K562 (cell line): ENCODE results near the gene IFTAP.

Source experiments
- CTBP1 ChIP-seq: fragments of 450-650 bp; IDR thresholded peaks from 2 replicates; pipeline ENCODE4 v1.6.1; 2016; ENCODE audit warnings: borderline replicate concordance
- EZH2 ChIP-seq: IDR thresholded peaks from 2 replicates; pipeline ENCODE4 v1.6.1; 2012; ENCODE audit warnings: low read depth, mild to moderate bottlenecking, inconsistent platforms, low read length, borderline replicate concordance
- HMG20A ChIP-seq: fragments of 450-650 bp; formaldehyde crosslinking; conservative IDR thresholded peaks from 2 replicates; pipeline ENCODE4 v1.4.0; 2020; ENCODE audit warnings: mild to moderate bottlenecking, mixed read lengths
- MYBL2 ChIP-seq, 2 experiments: fragments of 450-650 bp in 1 of 2; sonication (generic) in 1 of 2; formaldehyde crosslinking in 1 of 2; IDR thresholded peaks; 2 replicates each; pipeline versions ENCODE4 v1.6.1 to v1.8.1; 2017 to 2022; ENCODE audit warnings: borderline replicate concordance in 1 of 2, inconsistent platforms in 1 of 2, low read depth in 1 of 2, mild to moderate bottlenecking in 1 of 2, missing genetic modification reagents in 1 of 2, moderate library complexity in 1 of 2
- PCBP1 ChIP-seq: fragments of 200-400 bp; formaldehyde crosslinking; IDR thresholded peaks from 2 replicates; pipeline ENCODE4 v1.6.1; 2018; ENCODE audit warnings: mild to moderate bottlenecking, low read depth, low read length; ENCODE audit not compliant: poor library complexity, severe bottlenecking
- POLR2A ChIP-seq: fragments of 450-650 bp; conservative IDR thresholded peaks from 2 replicates; pipeline ENCODE4 v1.6.1; 2016
- SRF ChIP-seq, 2 experiments: fragments of 250-450, 450-650 bp in 1 of 2; sonication (Bioruptor Pico) in 1 of 2; sonication (generic) in 1 of 2; formaldehyde crosslinking; IDR thresholded peaks; 2 replicates each; pipeline versions ENCODE4 v1.5.0 to v1.5.1; 2020 to 2022; ENCODE audit warnings: mild to moderate bottlenecking in 1 of 2, missing genetic modification reagents in 1 of 2
- SRSF3 ChIP-seq: fragments of 200-400 bp; formaldehyde crosslinking; IDR thresholded peaks from 2 replicates; pipeline ENCODE4 v1.6.1; 2016; ENCODE audit warnings: mild to moderate bottlenecking, low read length, moderate library complexity; ENCODE audit not compliant: insufficient read depth
- TAL1 ChIP-seq: fragments of 450-650 bp; IDR thresholded peaks from 2 replicates; pipeline ENCODE4 v1.6.1; 2016; ENCODE audit warnings: mild to moderate bottlenecking
- TF ChIP-seq, protein P1 (sequence below): fragments of 450-650 bp; formaldehyde crosslinking; IDR thresholded peaks from 2 replicates; pipeline ENCODE4 v1.4.0; 2020; ENCODE audit warnings: mild to moderate bottlenecking, moderate library complexity
- TF ChIP-seq, protein P2 (sequence below): sonication (generic); formaldehyde crosslinking; IDR thresholded peaks from 2 replicates; pipeline ENCODE4 v1.8.0; 2022; ENCODE audit warnings: mild to moderate bottlenecking, missing genetic modification reagents, borderline replicate concordance
- TF ChIP-seq, protein P3 (sequence below): fragments of 150-350 bp; IDR thresholded peaks from 2 replicates; pipeline ENCODE4 v1.6.1; 2014; ENCODE audit warnings: low read depth, mild to moderate bottlenecking, low read length, borderline replicate concordance

DNA sequence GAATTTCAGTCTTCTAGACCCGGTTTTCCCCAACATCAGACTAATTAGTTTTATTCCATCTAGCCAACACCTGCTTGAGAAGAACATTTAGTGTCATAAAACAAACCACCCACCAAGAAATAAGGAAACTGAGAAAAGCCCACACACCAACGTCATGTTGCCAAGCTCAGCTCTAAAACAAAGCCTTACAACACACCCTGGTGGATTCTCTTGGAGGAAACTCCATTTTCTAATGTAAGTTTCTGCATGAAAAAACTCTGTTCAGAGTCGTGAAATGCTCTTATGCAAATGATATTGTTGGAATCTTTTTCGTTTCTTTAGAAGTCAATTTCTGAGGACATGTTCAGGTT is 108.7 kb downstream of the IFTAP start:
- TF ChIP-seq SRF (CRISPR knock-in tag; IDR thresholded peaks at IDR 0.05), result no peak
- no peak for TF ChIP-seq TAL1
- TF ChIP-seq EZH2, result no peak
- TF ChIP-seq MYBL2 (IDR thresholded peaks at IDR 0.05; ENCODE audit: low read depth), result no peak
- no peak for TF ChIP-seq MYBL2 (CRISPR knock-in tag; IDR thresholded peaks at IDR 0.05; ENCODE audit: borderline replicate concordance)
- TF ChIP-seq, protein P1, sequence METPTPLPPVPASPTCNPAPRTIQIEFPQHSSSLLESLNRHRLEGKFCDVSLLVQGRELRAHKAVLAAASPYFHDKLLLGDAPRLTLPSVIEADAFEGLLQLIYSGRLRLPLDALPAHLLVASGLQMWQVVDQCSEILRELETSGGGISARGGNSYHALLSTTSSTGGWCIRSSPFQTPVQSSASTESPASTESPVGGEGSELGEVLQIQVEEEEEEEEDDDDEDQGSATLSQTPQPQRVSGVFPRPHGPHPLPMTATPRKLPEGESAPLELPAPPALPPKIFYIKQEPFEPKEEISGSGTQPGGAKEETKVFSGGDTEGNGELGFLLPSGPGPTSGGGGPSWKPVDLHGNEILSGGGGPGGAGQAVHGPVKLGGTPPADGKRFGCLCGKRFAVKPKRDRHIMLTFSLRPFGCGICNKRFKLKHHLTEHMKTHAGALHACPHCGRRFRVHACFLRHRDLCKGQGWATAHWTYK, result no peak
- no peak for TF ChIP-seq SRSF3
- TF ChIP-seq POLR2A, result no peak
- TF ChIP-seq, protein P2, sequence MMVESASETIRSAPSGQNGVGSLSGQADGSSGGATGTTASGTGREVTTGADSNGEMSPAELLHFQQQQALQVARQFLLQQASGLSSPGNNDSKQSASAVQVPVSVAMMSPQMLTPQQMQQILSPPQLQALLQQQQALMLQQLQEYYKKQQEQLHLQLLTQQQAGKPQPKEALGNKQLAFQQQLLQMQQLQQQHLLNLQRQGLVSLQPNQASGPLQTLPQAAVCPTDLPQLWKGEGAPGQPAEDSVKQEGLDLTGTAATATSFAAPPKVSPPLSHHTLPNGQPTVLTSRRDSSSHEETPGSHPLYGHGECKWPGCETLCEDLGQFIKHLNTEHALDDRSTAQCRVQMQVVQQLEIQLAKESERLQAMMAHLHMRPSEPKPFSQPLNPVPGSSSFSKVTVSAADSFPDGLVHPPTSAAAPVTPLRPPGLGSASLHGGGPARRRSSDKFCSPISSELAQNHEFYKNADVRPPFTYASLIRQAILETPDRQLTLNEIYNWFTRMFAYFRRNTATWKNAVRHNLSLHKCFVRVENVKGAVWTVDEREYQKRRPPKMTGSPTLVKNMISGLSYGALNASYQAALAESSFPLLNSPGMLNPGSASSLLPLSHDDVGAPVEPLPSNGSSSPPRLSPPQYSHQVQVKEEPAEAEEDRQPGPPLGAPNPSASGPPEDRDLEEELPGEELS (CRISPR knock-in tag), result no peak
- TF ChIP-seq PCBP1, result no peak
- TF ChIP-seq HMG20A, result no peak
- TF ChIP-seq, protein P3, sequence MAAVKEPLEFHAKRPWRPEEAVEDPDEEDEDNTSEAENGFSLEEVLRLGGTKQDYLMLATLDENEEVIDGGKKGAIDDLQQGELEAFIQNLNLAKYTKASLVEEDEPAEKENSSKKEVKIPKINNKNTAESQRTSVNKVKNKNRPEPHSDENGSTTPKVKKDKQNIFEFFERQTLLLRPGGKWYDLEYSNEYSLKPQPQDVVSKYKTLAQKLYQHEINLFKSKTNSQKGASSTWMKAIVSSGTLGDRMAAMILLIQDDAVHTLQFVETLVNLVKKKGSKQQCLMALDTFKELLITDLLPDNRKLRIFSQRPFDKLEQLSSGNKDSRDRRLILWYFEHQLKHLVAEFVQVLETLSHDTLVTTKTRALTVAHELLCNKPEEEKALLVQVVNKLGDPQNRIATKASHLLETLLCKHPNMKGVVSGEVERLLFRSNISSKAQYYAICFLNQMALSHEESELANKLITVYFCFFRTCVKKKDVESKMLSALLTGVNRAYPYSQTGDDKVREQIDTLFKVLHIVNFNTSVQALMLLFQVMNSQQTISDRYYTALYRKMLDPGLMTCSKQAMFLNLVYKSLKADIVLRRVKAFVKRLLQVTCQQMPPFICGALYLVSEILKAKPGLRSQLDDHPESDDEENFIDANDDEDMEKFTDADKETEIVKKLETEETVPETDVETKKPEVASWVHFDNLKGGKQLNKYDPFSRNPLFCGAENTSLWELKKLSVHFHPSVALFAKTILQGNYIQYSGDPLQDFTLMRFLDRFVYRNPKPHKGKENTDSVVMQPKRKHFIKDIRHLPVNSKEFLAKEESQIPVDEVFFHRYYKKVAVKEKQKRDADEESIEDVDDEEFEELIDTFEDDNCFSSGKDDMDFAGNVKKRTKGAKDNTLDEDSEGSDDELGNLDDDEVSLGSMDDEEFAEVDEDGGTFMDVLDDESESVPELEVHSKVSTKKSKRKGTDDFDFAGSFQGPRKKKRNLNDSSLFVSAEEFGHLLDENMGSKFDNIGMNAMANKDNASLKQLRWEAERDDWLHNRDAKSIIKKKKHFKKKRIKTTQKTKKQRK, result no peak
- no peak for TF ChIP-seq CTBP1
